Stimulated activated CD8-positive, alpha-beta memory T cell treated with anti-CD3 and anti-CD28 coated beads, Interleukin-15, amount 100 ng/mL, for 48 hours (primary cell): ENCODE measurements around the gene ARF1.

Experiments used
- DNase-seq, 2 donors: peaks; one replicate each; pipeline ENCODE4 v3.0.0-alpha.2; 2020; ENCODE audit warnings: low read depth in 2 of 2

The ARF1 gene

GRCh38 chr1:228147151-228147693 is 64.7 kb downstream of the ARF1 start:
- DNase-seq: no peak

DNA sequence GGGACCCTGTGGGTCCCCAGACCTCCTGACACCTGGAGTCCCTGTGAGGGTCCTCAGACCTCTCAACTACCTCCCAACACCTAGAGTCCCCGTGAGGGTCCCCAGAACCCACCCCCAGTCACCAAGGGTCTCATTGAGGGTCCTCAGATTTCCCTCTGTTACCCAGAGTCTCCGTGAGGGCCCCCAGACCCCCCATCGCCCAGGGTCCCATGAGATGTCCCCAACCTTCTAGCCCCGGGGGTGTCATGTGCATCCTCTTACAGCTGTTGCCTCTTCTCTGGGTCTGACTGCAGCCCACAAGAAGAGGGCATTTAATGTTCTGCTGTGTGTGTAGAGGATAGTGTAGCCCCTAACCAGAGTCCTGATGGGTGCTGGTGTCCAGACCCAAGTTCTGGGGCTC is 65.3 kb downstream of the ARF1 start:
- DNase-seq: no peak

GRCh38 chr1:228148196-228148861 is 65.8 kb downstream of the ARF1 start:
- DNase-seq: no peak
